ENCODE data around the gene GABRA5. TPM values are rescaled to one million over a fixed set of nuclear protein-coding genes. Genes with fewer than 3 reads are reported as not detected.

GABRA5 gene
- polyA plus RNA-seq, 3 donors: not detected

- no peak for TF ChIP-seq CTCF (IDR thresholded peaks at IDR 0.05)
- H3K36me3 ChIP-seq (replicated peaks in 1 of 2; ENCODE audit: control insufficient read depth in 1 of 2, insufficient read depth in 2 of 2, low read length in 2 of 2): no peaks in the 10 kb centered on the region
- H3K27me3 ChIP-seq (ENCODE audit: control insufficient read depth in 2 of 2, insufficient read depth in 2 of 2, low read length in 2 of 2): no peaks in the 10 kb centered on the region
- H3K4me1 ChIP-seq (ENCODE audit: control insufficient read depth in 1 of 2, insufficient read depth in 2 of 2, low read length in 2 of 2): no peaks in the 10 kb centered on the region
- H3K36me3 Mint-ChIP-seq: no peaks in the 10 kb centered on the region
- no peak overlapping the region for H3K4me3 Mint-ChIP-seq
- H3K9me3 Mint-ChIP-seq: no peaks in the 10 kb centered on the region
- intact Hi-C loops (cut with micrococcal nuclease): no loop called here
- no peaks in the 10 kb centered on the region for H3K4me1 Mint-ChIP-seq
- no peaks in the 10 kb centered on the region for H3K9me3 ChIP-seq (replicated peaks in 1 of 2; ENCODE audit: control insufficient read depth in 1 of 2, insufficient read depth in 1 of 2, low read length in 2 of 2)
- H3K79me2 ChIP-seq (ENCODE audit: insufficient read depth, low read length): no peaks in the 10 kb centered on the region
- no peak overlapping the region for H3K27ac Mint-ChIP-seq
- no peak overlapping the region for H3K4me3 ChIP-seq (replicated peaks in 1 of 3; ENCODE audit: low read depth in 2 of 3, low read length in 3 of 3)
- no peak overlapping the region for H3K27ac ChIP-seq (ENCODE audit: low read depth in 1 of 2, low read length in 2 of 2)
- no peak overlapping the region for H3K9ac ChIP-seq (ENCODE audit: insufficient read depth, low read length, poor library complexity, severe bottlenecking)
- H4K20me1 ChIP-seq (ENCODE audit: insufficient read depth, low read length): no peaks in the 10 kb centered on the region
- no peak for DNase-seq
- 90% methylated on average over 35 of the region's 35 CpGs for WGBS (ENCODE audit: insufficient coverage)
- H2AFZ ChIP-seq (ENCODE audit: insufficient read depth, low read depth, low read length, poor library complexity, severe bottlenecking): no peak overlapping the region
- H3K27me3 Mint-ChIP-seq (ENCODE audit: low read depth in 3 of 3): peaks cover 0 to 2% (median 1%) of the 10 kb centered on the region in 3 donors
- no peak overlapping the region for H3K4me2 ChIP-seq (replicated peaks; ENCODE audit: extremely low read depth, low read length, poor library complexity, severe bottlenecking)
Measured at GRCh38 chr15:26882616-26883365, 15.9 kb downstream of the GABRA5 start.

- Histone ChIP-seq H3K27ac (ENCODE audit: low read depth in 1 of 2, low read length in 2 of 2) (no peak overlapping the region), H3K79me2 (ENCODE audit: insufficient read depth, low read length) (no peaks in the 10 kb centered on the region), H3K9ac (ENCODE audit: insufficient read depth, low read length, poor library complexity, severe bottlenecking) (no peak overlapping the region), H3K36me3 (replicated peaks in 1 of 2; ENCODE audit: control insufficient read depth in 1 of 2, insufficient read depth in 2 of 2, low read length in 2 of 2) (no peaks in the 10 kb centered on the region), H3K4me3 (replicated peaks in 1 of 3; ENCODE audit: low read depth in 2 of 3, low read length in 3 of 3) (no peak overlapping the region), H3K4me1 (ENCODE audit: control insufficient read depth in 1 of 2, insufficient read depth in 2 of 2, low read length in 2 of 2) (no peaks in the 10 kb centered on the region), H3K4me2 (replicated peaks; ENCODE audit: extremely low read depth, low read length, poor library complexity, severe bottlenecking) (no peak overlapping the region), H3K9me3 (replicated peaks in 1 of 2; ENCODE audit: control insufficient read depth in 1 of 2, insufficient read depth in 1 of 2, low read length in 2 of 2) (no peaks in the 10 kb centered on the region), H4K20me1 (ENCODE audit: insufficient read depth, low read length) (no peaks in the 10 kb centered on the region), H2AFZ (ENCODE audit: insufficient read depth, low read depth, low read length, poor library complexity, severe bottlenecking) (no peak overlapping the region), H3K27me3 (ENCODE audit: control insufficient read depth in 2 of 2, insufficient read depth in 2 of 2, low read length in 2 of 2) (no peaks in the 10 kb centered on the region)
- Mint-ChIP-seq H3K27me3 (ENCODE audit: low read depth in 3 of 3) (peaks cover 1 to 2% (median 1%) of the 10 kb centered on the region in 3 donors), H3K4me1 (no peaks in the 10 kb centered on the region), H3K36me3 (no peaks in the 10 kb centered on the region), H3K4me3 (no peak overlapping the region), H3K27ac (no peak overlapping the region), H3K9me3 (no peaks in the 10 kb centered on the region)
- intact Hi-C loops (cut with micrococcal nuclease): no loop called here
- TF ChIP-seq CTCF (IDR thresholded peaks at IDR 0.05): no peak
- WGBS (ENCODE audit: insufficient coverage): 95% methylated on average over 25 of the region's 32 CpGs
- no peak for DNase-seq
Measured at GRCh38 chr15:26883466-26883865, 16.6 kb downstream of the GABRA5 start.
